ENCODE data around the gene PAX1.
A peak's percentile ranks its signal among the peaks of the same experiment; 100 is the strongest.

DNA sequence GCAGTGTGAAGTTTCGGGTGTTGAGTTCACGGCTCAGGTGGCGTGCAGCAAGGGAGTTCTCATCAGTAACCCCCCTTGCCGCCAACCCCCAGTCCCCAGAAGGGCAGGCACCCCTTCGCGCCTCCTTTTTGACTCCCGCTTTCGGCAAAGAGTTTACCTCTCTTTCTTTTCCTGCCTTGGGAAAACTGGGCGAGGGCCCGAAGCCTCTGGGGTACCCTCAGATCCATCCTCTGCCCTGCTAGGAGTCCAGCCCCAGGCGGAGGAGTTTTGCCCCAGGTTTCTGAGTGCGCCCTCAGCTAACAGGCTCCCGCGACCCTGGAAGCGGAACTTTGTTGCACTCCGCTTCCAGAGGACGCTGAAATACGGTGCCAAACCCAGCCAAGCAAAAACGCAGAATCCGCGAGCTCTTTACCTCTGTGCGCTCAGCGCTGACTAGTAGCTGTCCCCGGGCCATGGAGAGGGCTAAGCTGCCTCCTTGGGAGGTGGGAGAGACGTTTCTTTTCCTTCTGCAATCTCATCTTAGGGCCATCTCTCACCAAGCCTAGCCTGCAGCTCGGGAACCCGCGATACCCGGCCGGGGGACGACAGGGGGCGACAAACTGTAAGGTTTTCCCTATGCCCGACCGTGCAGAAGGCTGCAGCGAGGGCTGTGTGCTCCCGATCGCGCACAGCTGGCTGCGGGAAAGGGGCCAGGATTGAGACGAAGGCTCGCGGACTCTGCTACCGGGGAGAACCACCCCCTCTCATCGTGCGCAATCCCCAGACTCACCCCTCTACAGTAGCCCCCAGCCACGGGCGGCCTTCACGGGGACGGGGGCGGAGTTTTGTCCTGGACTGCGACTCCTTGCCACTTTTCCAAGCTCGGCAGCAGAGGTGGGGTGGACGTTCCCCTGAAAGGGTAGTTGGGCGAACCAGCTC is 2.7 kb upstream of the PAX1 start:
- TF ChIP-seq, protein P1, sequence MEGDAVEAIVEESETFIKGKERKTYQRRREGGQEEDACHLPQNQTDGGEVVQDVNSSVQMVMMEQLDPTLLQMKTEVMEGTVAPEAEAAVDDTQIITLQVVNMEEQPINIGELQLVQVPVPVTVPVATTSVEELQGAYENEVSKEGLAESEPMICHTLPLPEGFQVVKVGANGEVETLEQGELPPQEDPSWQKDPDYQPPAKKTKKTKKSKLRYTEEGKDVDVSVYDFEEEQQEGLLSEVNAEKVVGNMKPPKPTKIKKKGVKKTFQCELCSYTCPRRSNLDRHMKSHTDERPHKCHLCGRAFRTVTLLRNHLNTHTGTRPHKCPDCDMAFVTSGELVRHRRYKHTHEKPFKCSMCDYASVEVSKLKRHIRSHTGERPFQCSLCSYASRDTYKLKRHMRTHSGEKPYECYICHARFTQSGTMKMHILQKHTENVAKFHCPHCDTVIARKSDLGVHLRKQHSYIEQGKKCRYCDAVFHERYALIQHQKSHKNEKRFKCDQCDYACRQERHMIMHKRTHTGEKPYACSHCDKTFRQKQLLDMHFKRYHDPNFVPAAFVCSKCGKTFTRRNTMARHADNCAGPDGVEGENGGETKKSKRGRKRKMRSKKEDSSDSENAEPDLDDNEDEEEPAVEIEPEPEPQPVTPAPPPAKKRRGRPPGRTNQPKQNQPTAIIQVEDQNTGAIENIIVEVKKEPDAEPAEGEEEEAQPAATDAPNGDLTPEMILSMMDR (conservative IDR thresholded peaks at IDR 0.05; ENCODE audit: low read length): peak; percentile 49
- TF ChIP-seq EZH2phosphoT487 (IDR thresholded peaks at IDR 0.05; ENCODE audit: borderline replicate concordance, low read depth, low read length): no peak

All from OCI-LY7 (cell line).